ENCODE results near the gene DOHH. TPM values are rescaled to one million over a fixed set of nuclear protein-coding genes. Genes with fewer than 3 reads are reported as not detected.

DOHH gene
- total RNA-seq, 2 experiments from 2014 or later: 17.2 to 18.3 TPM

- no peaks in the 10 kb centered on the region for H3K9me3 Mint-ChIP-seq
- H3K4me1 Mint-ChIP-seq: peaks cover 41% of the 10 kb centered on the region
- H3K36me3 Mint-ChIP-seq: peaks cover 18% of the 10 kb centered on the region
- peak within 1 kb of the TSS; percentile 93 for H3K27ac Mint-ChIP-seq
- H3K27me3 Mint-ChIP-seq: peaks cover 1% of the 10 kb centered on the region
- DNase-seq: peak; percentile 100
- peak within 1 kb of the TSS; percentile 94 for H3K4me3 Mint-ChIP-seq
Measured at GRCh38 chr19:3505598-3506383, 5.3 kb upstream of the DOHH start, which contains the start of gene FZR1. Gene FZR1 (plus strand): TSS chr19:3506311. CDS start chr19:3522990, 16,679 bp downstream.

GRCh38 chr19:3504735-3505134, 4.3 kb upstream of the DOHH start:
- H3K9me3 Mint-ChIP-seq: no peaks in the 10 kb centered on the region
- H3K4me1 Mint-ChIP-seq: peaks cover 42% of the 10 kb centered on the region
- H3K4me3 Mint-ChIP-seq: peak overlapping the region; percentile 94
- DNase-seq: no peak
- peaks cover 6% of the 10 kb centered on the region for H3K27me3 Mint-ChIP-seq
- H3K27ac Mint-ChIP-seq: no peak overlapping the region
- H3K36me3 Mint-ChIP-seq: peaks cover 19% of the 10 kb centered on the region

- Mint-ChIP-seq H3K36me3 (peaks cover 15% of the 10 kb centered on the region), H3K27ac (no peak overlapping the region), H3K4me3 (no peak overlapping the region), H3K9me3 (no peaks in the 10 kb centered on the region), H3K27me3 (peaks cover 6% of the 10 kb centered on the region), H3K4me1 (peaks cover 40% of the 10 kb centered on the region)
- no peak for DNase-seq
Measured at GRCh38 chr19:3503036-3503572, 2.6 kb upstream of the DOHH start.

- Mint-ChIP-seq H3K4me1 (peaks cover 36% of the 10 kb centered on the region), H3K27ac (no peak overlapping the region), H3K9me3 (no peaks in the 10 kb centered on the region), H3K36me3 (peaks cover 18% of the 10 kb centered on the region), H3K4me3 (no peak overlapping the region), H3K27me3 (peaks cover 6% of the 10 kb centered on the region)
- DNase-seq: no peak
Measured at GRCh38 chr19:3501780-3502179, 1.3 kb upstream of the DOHH start.

GRCh38 chr19:3499738-3500428, 591 bp downstream of the DOHH start:
- Mint-ChIP-seq H3K4me3 (peak overlapping the region; percentile 84), H3K27me3 (peaks cover 6% of the 10 kb centered on the region), H3K27ac (peak overlapping the region; percentile 92), H3K9me3 (no peaks in the 10 kb centered on the region), H3K4me1 (peaks cover 30% of the 10 kb centered on the region), H3K36me3 (peaks cover 18% of the 10 kb centered on the region)
- DNase-seq: no peak

- DNase-seq: no peak
- Mint-ChIP-seq H3K4me3 (no peak overlapping the region), H3K9me3 (no peaks in the 10 kb centered on the region), H3K27me3 (peaks cover 6% of the 10 kb centered on the region), H3K4me1 (peaks cover 28% of the 10 kb centered on the region), H3K36me3 (peaks cover 23% of the 10 kb centered on the region), H3K27ac (no peak overlapping the region)
Measured at GRCh38 chr19:3497757-3498520, 2.5 kb downstream of the DOHH start.

- Mint-ChIP-seq H3K27me3 (peaks cover 6% of the 10 kb centered on the region), H3K4me1 (peaks cover 28% of the 10 kb centered on the region), H3K36me3 (peaks cover 23% of the 10 kb centered on the region), H3K9me3 (no peaks in the 10 kb centered on the region), H3K27ac (no peak overlapping the region), H3K4me3 (no peak overlapping the region)
- DNase-seq: no peak
Measured at GRCh38 chr19:3496392-3497273, 3.8 kb downstream of the DOHH start.

GRCh38 chr19:3494559-3494958, 5.9 kb downstream of the DOHH start:
- peak overlapping the region; percentile 65 for H3K27ac Mint-ChIP-seq
- peak; percentile 63 for DNase-seq
- peak overlapping the region; percentile 0 for H3K4me3 Mint-ChIP-seq
- H3K9me3 Mint-ChIP-seq: no peaks in the 10 kb centered on the region
- no peaks in the 10 kb centered on the region for H3K27me3 Mint-ChIP-seq
- H3K4me1 Mint-ChIP-seq: peaks cover 18% of the 10 kb centered on the region
- peaks cover 18% of the 10 kb centered on the region for H3K36me3 Mint-ChIP-seq

GRCh38 chr19:3494051-3494450, 6.4 kb downstream of the DOHH start:
- peaks cover 15% of the 10 kb centered on the region for H3K4me1 Mint-ChIP-seq
- no peaks in the 10 kb centered on the region for H3K9me3 Mint-ChIP-seq
- no peaks in the 10 kb centered on the region for H3K27me3 Mint-ChIP-seq
- peak overlapping the region; percentile 0 for H3K4me3 Mint-ChIP-seq
- H3K27ac Mint-ChIP-seq: no peak overlapping the region
- peak; percentile 45 for DNase-seq
- peaks cover 15% of the 10 kb centered on the region for H3K36me3 Mint-ChIP-seq

GRCh38 chr19:3493651-3494050, 6.8 kb downstream of the DOHH start:
- H3K36me3 Mint-ChIP-seq: peaks cover 13% of the 10 kb centered on the region
- no peaks in the 10 kb centered on the region for H3K9me3 Mint-ChIP-seq
- H3K4me3 Mint-ChIP-seq: no peak overlapping the region

GRCh38 chr19:3492919-3493318, 7.6 kb downstream of the DOHH start:
- no peak overlapping the region for H3K4me3 Mint-ChIP-seq
- H3K27ac Mint-ChIP-seq: no peak overlapping the region
- peaks cover 7% of the 10 kb centered on the region for H3K4me1 Mint-ChIP-seq
- peaks cover 11% of the 10 kb centered on the region for H3K36me3 Mint-ChIP-seq
- DNase-seq: no peak
- no peaks in the 10 kb centered on the region for H3K9me3 Mint-ChIP-seq
- H3K27me3 Mint-ChIP-seq: no peaks in the 10 kb centered on the region

More at GRCh38 chr19:3493651-3494050, 6.8 kb downstream of the DOHH start:
- Mint-ChIP-seq H3K27ac (no peak overlapping the region), H3K27me3 (no peaks in the 10 kb centered on the region), H3K4me1 (peaks cover 12% of the 10 kb centered on the region)
- no peak for DNase-seq

GRCh38 chr19:3492131-3492839, 8.2 kb downstream of the DOHH start:
- H3K36me3 Mint-ChIP-seq: peaks cover 9% of the 10 kb centered on the region
- no peak overlapping the region for H3K27ac Mint-ChIP-seq
- no peak overlapping the region for H3K4me3 Mint-ChIP-seq
- no peak for DNase-seq
- no peaks in the 10 kb centered on the region for H3K27me3 Mint-ChIP-seq
- H3K9me3 Mint-ChIP-seq: no peaks in the 10 kb centered on the region
- peaks cover 5% of the 10 kb centered on the region for H3K4me1 Mint-ChIP-seq

GRCh38 chr19:3491396-3492119, 8.9 kb downstream of the DOHH start:
- Mint-ChIP-seq H3K36me3 (peaks cover 6% of the 10 kb centered on the region), H3K27me3 (no peaks in the 10 kb centered on the region), H3K4me3 (no peak overlapping the region), H3K9me3 (no peaks in the 10 kb centered on the region), H3K4me1 (peaks cover 2% of the 10 kb centered on the region), H3K27ac (no peak overlapping the region)
- DNase-seq: no peak

Measured in activated naive CD8-positive, alpha-beta T cell treated with anti-CD3 and anti-CD28 coated beads for 36 hours (primary cell).